Naive thymus-derived CD4-positive, alpha-beta T cell (primary cell): Measurements from ENCODE around the gene C2orf49. TPM values are rescaled to one million over a fixed set of nuclear protein-coding genes. Genes with fewer than 3 reads are reported as not detected.

Source experiments
- ATAC-seq: fragments of 150-1000 bp; cut with Tn5 transposase; 2 replicates; pipeline ENCODE4 v1.10.0; 2021; ENCODE audit warnings: mild to moderate bottlenecking, moderate library complexity
- CTCF ChIA-PET: fragments of 350-600 bp; sonication (Branson Sonifier 250); formaldehyde crosslinking; loops from one replicate; lab custom pipeline; 2021; ENCODE audit warnings: antibody characterized with exemption; lab: Charles Lee
- POLR2A ChIA-PET: fragments of 350-600 bp; sonication (Branson Sonifier 250); formaldehyde crosslinking; loops from one replicate; lab custom pipeline; 2021; ENCODE audit warnings: antibody characterized with exemption, inconsistent platforms; lab: Charles Lee
- DNase-seq, 9 donors: peaks; one replicate each; pipeline versions ENCODE4 v3.0.0 to v3.0.0-alpha.2; 2020 to 2022; ENCODE audit warnings: mixed read lengths in 1 of 9
- H3K27ac ChIP-seq: one replicate; pipeline ENCODE4 v1.7.0; 2013; ENCODE audit warnings: mild to moderate bottlenecking, low read depth, low read length, moderate library complexity
- H3K27me3 ChIP-seq, 2 donors: one replicate each; pipeline ENCODE4 v1.7.0; 2013; ENCODE audit warnings: low read length in 2 of 2, mild to moderate bottlenecking in 2 of 2, moderate library complexity in 2 of 2; ENCODE audit not compliant: control insufficient read depth in 2 of 2, insufficient read depth in 2 of 2
- H3K36me3 ChIP-seq, 3 experiments: 1 replicate in 2 of 3; 2 replicates in 1 of 3; pipeline ENCODE4 v1.7.0; 2013; ENCODE audit warnings: low read length in 3 of 3, mild to moderate bottlenecking in 3 of 3, moderate library complexity in 1 of 3; ENCODE audit not compliant: insufficient read depth in 3 of 3, control insufficient read depth in 2 of 3
- H3K4me1 ChIP-seq, 2 donors: one replicate each; pipeline ENCODE4 v1.7.0; 2013; ENCODE audit warnings: low read length in 2 of 2, mild to moderate bottlenecking in 2 of 2, moderate library complexity in 1 of 2; ENCODE audit not compliant: control insufficient read depth in 2 of 2, insufficient read depth in 2 of 2
- H3K4me3 ChIP-seq: 2 replicates; pipeline ENCODE4 v1.7.0; 2013; ENCODE audit warnings: mild to moderate bottlenecking, low read length
- H3K9me3 ChIP-seq, 3 experiments: 1 replicate in 2 of 3; 2 replicates in 1 of 3; pipeline ENCODE4 v1.7.0; 2013; ENCODE audit warnings: low read length in 3 of 3; ENCODE audit not compliant: control insufficient read depth in 2 of 3
- H3K27ac Mint-ChIP-seq, 9 donors: one replicate each; pipeline ENCODE4 v1.8.0; 2020 to 2022; ENCODE audit warnings: mixed read lengths in 9 of 9, mild to moderate bottlenecking in 8 of 9, moderate library complexity in 5 of 9, inconsistent platforms in 2 of 9
- H3K27me3 Mint-ChIP-seq, 5 donors: one replicate each; pipeline ENCODE4 v1.8.0; 2021 to 2022; ENCODE audit warnings: mixed read lengths in 5 of 5, mild to moderate bottlenecking in 1 of 5
- H3K36me3 Mint-ChIP-seq, 5 donors: one replicate each; pipeline ENCODE4 v1.8.0; 2020 to 2022; ENCODE audit warnings: mixed read lengths in 5 of 5, mild to moderate bottlenecking in 3 of 5, inconsistent platforms in 1 of 5
- H3K4me1 Mint-ChIP-seq, 7 donors: one replicate each; pipeline ENCODE4 v1.8.0; 2020 to 2022; ENCODE audit warnings: mixed read lengths in 7 of 7, mild to moderate bottlenecking in 3 of 7, inconsistent platforms in 1 of 7
- H3K4me3 Mint-ChIP-seq, 10 donors: one replicate each; pipeline ENCODE4 v1.8.0; 2020 to 2022; ENCODE audit warnings: mild to moderate bottlenecking in 10 of 10, mixed read lengths in 10 of 10, moderate library complexity in 6 of 10, inconsistent platforms in 2 of 10
- H3K9me3 Mint-ChIP-seq, 11 donors: one replicate each; pipeline ENCODE4 v1.8.0; 2020 to 2022; ENCODE audit warnings: mixed read lengths in 11 of 11, mild to moderate bottlenecking in 4 of 11, inconsistent platforms in 1 of 11, moderate library complexity in 1 of 11
- intact Hi-C, 2 donors: fragments of 100-400 bp; cut with micrococcal nuclease; formaldehyde crosslinking; loops; one replicate each; pipeline ENCODE4 v1.15.1; 2023
- polyA plus RNA-seq, 2 donors: library from polyadenylated mRNA; unstranded; fragments of 300-500 nt; fragmentation: Illumina TruSeq; gene quantifications; one replicate each; pipeline ENCODE4 v1.2.3, GENCODE V29; 2021
- total RNA-seq, 6 experiments: library from RNA in 5 of 6; stranded (reverse) in 5 of 6; gene quantifications; 1 replicate in 5 of 6; 2 replicates in 1 of 6; pipeline ENCODE4 v1.2.3 and lab custom pipeline; 2021 to 2026

The C2orf49 gene
- total and polyA plus RNA-seq, 7 experiments from 2014 or later: 9.7 to 30.8 (median 19.9) TPM

- H3K4me3 Mint-ChIP-seq: no peak overlapping the region
- H3K27ac Mint-ChIP-seq: peak overlapping the region in 1 of 9 donors; percentile 31
- DNase-seq (no peak), ATAC-seq (no peak)
- POLR2A ChIA-PET: no interaction called here
- H3K36me3 Mint-ChIP-seq: peaks cover 7 to 53% (median 31%) of the 10 kb centered on the region in 5 donors
- H3K27me3 Mint-ChIP-seq: no peaks in the 10 kb centered on the region
- intact Hi-C loops: no loop called here
- Histone ChIP-seq H3K27me3 (no peaks in the 10 kb centered on the region), H3K9me3 (no peaks in the 10 kb centered on the region), H3K27ac (no peak overlapping the region), H3K4me1 (no peaks in the 10 kb centered on the region), H3K36me3 (peaks cover 0 to 33% (median 11%) of the 10 kb centered on the region in 3 experiments), H3K4me3 (no peak overlapping the region)
- peaks cover 15 to 59% (median 56%) of the 10 kb centered on the region in 7 donors for H3K4me1 Mint-ChIP-seq
- CTCF ChIA-PET: no interaction called here
- peaks cover 0 to 2% (median 0%) of the 10 kb centered on the region in 11 donors for H3K9me3 Mint-ChIP-seq
Observed at GRCh38 chr2:105307146-105307545, 30.2 kb upstream of the C2orf49 start.

DNA sequence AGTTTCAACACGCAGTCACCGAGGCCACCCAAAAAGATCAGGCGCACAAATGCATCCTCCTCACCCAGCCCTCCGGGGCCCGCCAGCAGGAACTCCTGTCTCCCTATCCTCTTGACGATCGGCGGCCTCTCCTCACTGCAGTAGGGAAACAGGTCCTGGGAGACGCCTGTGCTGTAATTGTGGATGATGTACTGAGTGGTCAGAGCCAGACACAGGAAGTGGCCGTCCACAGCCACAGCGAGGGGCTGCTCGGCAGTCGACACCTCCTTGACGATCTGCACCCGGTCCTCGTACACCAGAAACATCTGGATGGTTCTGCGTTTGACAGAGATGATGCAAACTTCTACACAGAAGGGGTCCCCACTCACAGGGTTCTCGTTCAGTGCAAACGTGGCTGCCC is 29.8 kb upstream of the C2orf49 start:
- H3K4me1 Mint-ChIP-seq: peaks cover 13 to 55% (median 52%) of the 10 kb centered on the region in 7 donors

DNA sequence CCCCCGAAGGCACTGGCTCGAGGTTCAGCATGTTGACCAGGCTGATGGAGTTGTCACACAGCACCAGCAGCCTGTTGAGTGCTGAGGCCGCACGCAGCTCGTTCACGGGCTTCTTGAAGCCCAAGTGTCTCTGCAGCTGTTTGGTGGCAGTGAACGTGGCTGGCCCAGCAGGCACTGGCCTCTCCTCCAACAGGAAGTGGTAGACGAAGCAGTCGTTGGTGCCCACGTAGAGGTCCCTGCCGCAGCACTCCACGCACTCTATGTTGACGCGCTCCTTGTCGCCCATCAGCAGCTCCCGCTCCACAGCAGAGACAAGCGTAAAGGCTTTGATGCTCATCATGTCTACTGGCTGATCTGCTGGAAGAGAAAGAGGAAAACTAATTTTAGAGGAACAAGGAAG is 29.4 kb upstream of the C2orf49 start:
- no peaks in the 10 kb centered on the region for H3K4me1 ChIP-seq
- intact Hi-C loops: no loop called here
- H3K36me3 Mint-ChIP-seq: peaks cover 7 to 45% (median 31%) of the 10 kb centered on the region in 5 donors
- CTCF ChIA-PET: no interaction called here
- H3K27me3 ChIP-seq: no peaks in the 10 kb centered on the region
- no peaks in the 10 kb centered on the region for H3K27me3 Mint-ChIP-seq
- POLR2A ChIA-PET: no interaction called here
- no peaks in the 10 kb centered on the region for H3K9me3 ChIP-seq
- H3K9me3 Mint-ChIP-seq: peaks cover 0 to 2% (median 0%) of the 10 kb centered on the region in 11 donors
- ATAC-seq (no peak), DNase-seq (no peak)
- H3K27ac Mint-ChIP-seq: no peak overlapping the region
- no peak overlapping the region for H3K27ac ChIP-seq
- peaks cover 9 to 53% (median 50%) of the 10 kb centered on the region in 7 donors for H3K4me1 Mint-ChIP-seq
- H3K4me3 ChIP-seq: no peak overlapping the region
- no peak overlapping the region for H3K4me3 Mint-ChIP-seq
- peaks cover 0 to 33% (median 11%) of the 10 kb centered on the region in 3 experiments for H3K36me3 ChIP-seq

More for the DNA sequence above, 29.8 kb upstream of the C2orf49 start:
- peaks cover 0 to 2% (median 0%) of the 10 kb centered on the region in 11 donors for H3K9me3 Mint-ChIP-seq
- DNase-seq (no peak), ATAC-seq (no peak)
- CTCF ChIA-PET: no interaction called here
- no peaks in the 10 kb centered on the region for H3K27me3 ChIP-seq
- peaks cover 7 to 50% (median 31%) of the 10 kb centered on the region in 5 donors for H3K36me3 Mint-ChIP-seq
- intact Hi-C loops: no loop called here
- H3K4me3 Mint-ChIP-seq: no peak overlapping the region
- H3K4me3 ChIP-seq: no peak overlapping the region
- POLR2A ChIA-PET: no interaction called here
- H3K4me1 ChIP-seq: no peaks in the 10 kb centered on the region
- no peaks in the 10 kb centered on the region for H3K27me3 Mint-ChIP-seq
- no peak overlapping the region for H3K27ac Mint-ChIP-seq
- no peak overlapping the region for H3K27ac ChIP-seq
- no peaks in the 10 kb centered on the region for H3K9me3 ChIP-seq
- H3K36me3 ChIP-seq: peaks cover 0 to 33% (median 11%) of the 10 kb centered on the region in 3 experiments

- Histone ChIP-seq H3K4me1 (no peaks in the 10 kb centered on the region), H3K36me3 (peaks cover 0 to 33% (median 11%) of the 10 kb centered on the region in 3 experiments), H3K27me3 (no peaks in the 10 kb centered on the region), H3K9me3 (no peaks in the 10 kb centered on the region), H3K27ac (no peak overlapping the region), H3K4me3 (no peak overlapping the region)
- no peak overlapping the region for H3K4me3 Mint-ChIP-seq
- H3K36me3 Mint-ChIP-seq: peaks cover 7 to 39% (median 31%) of the 10 kb centered on the region in 5 donors
- peak overlapping the region in 1 of 9 donors; percentile 17 for H3K27ac Mint-ChIP-seq
- DNase-seq (no peak), ATAC-seq (no peak)
- no peaks in the 10 kb centered on the region for H3K27me3 Mint-ChIP-seq
- H3K9me3 Mint-ChIP-seq: peaks cover 0 to 2% (median 0%) of the 10 kb centered on the region in 11 donors
- ChIA-PET POLR2A (no interaction called here), CTCF (no interaction called here)
- intact Hi-C loops: no loop called here
- H3K4me1 Mint-ChIP-seq: peaks cover 8 to 51% (median 48%) of the 10 kb centered on the region in 7 donors
Observed at GRCh38 chr2:105308382-105309146, 28.8 kb upstream of the C2orf49 start.

GRCh38 chr2:105309147-105309545 is 28.2 kb upstream of the C2orf49 start:
- intact Hi-C loops: no loop called here
- no peaks in the 10 kb centered on the region for H3K9me3 ChIP-seq
- ATAC-seq (peak; percentile 73), DNase-seq (no peak)
- H3K4me3 ChIP-seq: no peak overlapping the region
- peaks cover 11 to 51% (median 46%) of the 10 kb centered on the region in 7 donors for H3K4me1 Mint-ChIP-seq
- H3K4me1 ChIP-seq: no peaks in the 10 kb centered on the region
- H3K27me3 Mint-ChIP-seq: no peaks in the 10 kb centered on the region
- ChIA-PET CTCF (no interaction called here), POLR2A (interaction anchor here (0.6 kb wide), 1 partner anchor 217 kb away, joined by 3 read pairs; no protein-coding TSS in a partner anchor)
- no peaks in the 10 kb centered on the region for H3K27me3 ChIP-seq
- H3K27ac Mint-ChIP-seq: peak overlapping the region in 1 of 9 donors; percentile 17
- H3K27ac ChIP-seq: no peak overlapping the region
- H3K4me3 Mint-ChIP-seq: no peak overlapping the region
- peaks cover 0 to 33% (median 11%) of the 10 kb centered on the region in 3 experiments for H3K36me3 ChIP-seq
- H3K9me3 Mint-ChIP-seq: peaks cover 0 to 2% (median 0%) of the 10 kb centered on the region in 11 donors
- peaks cover 7 to 38% (median 31%) of the 10 kb centered on the region in 5 donors for H3K36me3 Mint-ChIP-seq

DNA sequence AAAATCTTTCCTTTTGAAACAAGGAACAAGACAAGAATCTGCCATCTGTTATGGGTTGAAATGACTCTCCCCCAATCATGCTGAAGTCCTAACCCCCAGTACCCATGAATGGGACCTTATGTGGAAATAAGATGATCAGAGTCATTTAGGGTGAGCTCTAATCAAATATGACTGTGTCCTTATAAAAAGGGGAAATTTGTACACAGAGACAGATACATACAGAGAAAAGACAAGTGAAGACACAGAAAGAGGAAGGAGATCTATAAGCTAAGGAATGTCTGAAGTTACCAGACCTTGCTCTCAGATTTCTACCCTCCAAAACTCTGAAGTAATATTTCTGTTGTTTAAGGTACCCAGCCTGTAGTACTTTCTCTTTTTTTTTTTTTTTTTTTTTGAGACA is 23.5 kb upstream of the C2orf49 start:
- peaks cover 10 to 47% (median 36%) of the 10 kb centered on the region in 7 donors for H3K4me1 Mint-ChIP-seq
- H3K4me1 ChIP-seq: no peaks in the 10 kb centered on the region
- no peak overlapping the region for H3K27ac ChIP-seq
- H3K4me3 Mint-ChIP-seq: no peak overlapping the region
- ChIA-PET CTCF (no interaction called here), POLR2A (no interaction called here)
- H3K27ac Mint-ChIP-seq: no peak overlapping the region
- H3K9me3 Mint-ChIP-seq: no peaks in the 10 kb centered on the region
- ATAC-seq (peak; percentile 20), DNase-seq (no peak)
- H3K36me3 ChIP-seq: peaks cover 0 to 5% (median 4%) of the 10 kb centered on the region in 3 experiments
- no peaks in the 10 kb centered on the region for H3K9me3 ChIP-seq
- no peaks in the 10 kb centered on the region for H3K27me3 Mint-ChIP-seq
- H3K36me3 Mint-ChIP-seq: peaks cover 0 to 20% (median 6%) of the 10 kb centered on the region in 5 donors
- no peak overlapping the region for H3K4me3 ChIP-seq
- no peaks in the 10 kb centered on the region for H3K27me3 ChIP-seq
- intact Hi-C loops: no loop called here
